Endothelial cell of umbilical vein (primary cell): ENCODE data around the gene CNEP1R1. TPM values are rescaled to one million over a fixed set of nuclear protein-coding genes. Genes with fewer than 3 reads are reported as not detected.

ENCODE experiments used
- BruUV-seq: library from RNA; stranded (reverse); fragments of 400-500 nt; replicated peaks from 2 replicates; lab custom pipeline; 2021; lab: Mats Ljungman, UMichigan
- CTCF ChIA-PET: fragments of 300-600, 350-600 bp; sonication (Branson Sonifier 250); formaldehyde crosslinking; loops from one replicate; lab custom pipeline; 2021; ENCODE audit warnings: antibody characterized with exemption, inconsistent platforms; lab: Charles Lee
- POLR2A ChIA-PET: fragments of 300-600, 350-600 bp; sonication (Branson Sonifier 250); formaldehyde crosslinking; loops from one replicate; lab custom pipeline; 2021; ENCODE audit warnings: antibody characterized with exemption, inconsistent platforms; lab: Charles Lee
- DNase-seq: peaks from one replicate; pipeline ENCODE4 v3.0.0-alpha.2; 2011; ENCODE audit warnings: low read depth, low spot score
- FAIRE-seq: peaks from 2 replicates; lab custom pipeline; 2011; peaks lifted over from hg19 to GRCh38; lab: Jason Lieb, UNC
- H2AFZ ChIP-seq: 2 replicates; pipeline ENCODE4 v1.6.0; 2012; ENCODE audit warnings: low read depth, low read length, control low read depth, inconsistent platforms
- H3K27ac ChIP-seq: 2 replicates; pipeline ENCODE4 v1.5.1; 2011; ENCODE audit warnings: low read depth, mild to moderate bottlenecking, control low read depth, low read length, moderate library complexity; ENCODE audit not compliant: insufficient read depth
- H3K27me3 ChIP-seq, 2 experiments: 2 replicates each; pipeline versions ENCODE4 v1.6.0 to v1.6.1; 2011; ENCODE audit warnings: low read length in 2 of 2, mixed read lengths in 1 of 2; ENCODE audit not compliant: control insufficient read depth in 2 of 2, insufficient read depth in 2 of 2
- H3K36me3 ChIP-seq, 2 experiments: 2 replicates in 1 of 2; 3 replicates in 1 of 2; pipeline ENCODE4 v1.5.1; 2011; ENCODE audit warnings: low read length in 2 of 2, mild to moderate bottlenecking in 1 of 2, moderate library complexity in 1 of 2; ENCODE audit not compliant: control insufficient read depth in 2 of 2, insufficient read depth in 2 of 2; ENCODE audit errors: extremely low read depth in 1 of 2
- H3K4me1 ChIP-seq: 3 replicates; pipeline ENCODE4 v1.5.1; 2011; ENCODE audit warnings: mild to moderate bottlenecking, low read length; ENCODE audit not compliant: control insufficient read depth, insufficient read depth; ENCODE audit errors: extremely low read depth
- H3K4me2 ChIP-seq: 2 replicates; pipeline ENCODE4 v1.6.1; 2011; ENCODE audit warnings: low read length, control low read depth, mixed read lengths; ENCODE audit not compliant: insufficient read depth
- H3K4me3 ChIP-seq, 3 experiments: fragments of 200-600 bp in 1 of 3; sonication (generic), shearing (Covaris generic) in 1 of 3; replicated peaks in 1 of 3; 2 replicates each; pipeline ENCODE4 v1.5.1; 2011 to 2016; ENCODE audit warnings: control low read depth in 3 of 3, low read length in 3 of 3, mild to moderate bottlenecking in 2 of 3, inconsistent platforms in 1 of 3, low read depth in 1 of 3, moderate library complexity in 1 of 3; ENCODE audit not compliant: insufficient read depth in 1 of 3
- H3K79me2 ChIP-seq: 2 replicates; pipeline ENCODE4 v1.6.0; 2012; ENCODE audit warnings: low read length, inconsistent platforms; ENCODE audit not compliant: control insufficient read depth, insufficient read depth
- H3K9ac ChIP-seq: replicated peaks from 2 replicates; pipeline ENCODE3; 2011; ENCODE audit warnings: low read length, control low read depth; ENCODE audit not compliant: insufficient read depth; ENCODE audit errors: extremely low read depth
- H3K9me1 ChIP-seq: replicated peaks from 3 replicates; pipeline ENCODE4 v1.6.0; 2011; ENCODE audit warnings: mild to moderate bottlenecking, low read length; ENCODE audit not compliant: control insufficient read depth, insufficient read depth; ENCODE audit errors: extremely low read depth
- H3K9me3 ChIP-seq: replicated peaks from 2 replicates; pipeline ENCODE4 v1.5.1; 2012; ENCODE audit warnings: low read length, inconsistent platforms; ENCODE audit not compliant: control insufficient read depth, insufficient read depth
- H4K20me1 ChIP-seq: replicated peaks from 2 replicates; pipeline ENCODE3; 2011; ENCODE audit warnings: mild to moderate bottlenecking, low read length; ENCODE audit not compliant: control insufficient read depth, insufficient read depth; ENCODE audit errors: extremely low read depth
- CTCF ChIP-seq, 2 donors: IDR thresholded peaks; 1 replicate in 1 of 2; 2 replicates in 1 of 2; pipeline ENCODE4 v1.5.1; 2011; ENCODE audit warnings: low read length in 2 of 2, mild to moderate bottlenecking in 2 of 2, moderate library complexity in 2 of 2, control low read depth in 1 of 2, inconsistent platforms in 1 of 2, low read depth in 1 of 2; ENCODE audit not compliant: insufficient read depth in 1 of 2; ENCODE audit errors: extremely low read depth in 1 of 2
- EZH2 ChIP-seq: IDR thresholded peaks from 2 replicates; pipeline ENCODE4 v1.6.1; 2012; ENCODE audit warnings: borderline replicate concordance, low read depth, mild to moderate bottlenecking, moderate library complexity, low read length, inconsistent platforms; ENCODE audit not compliant: severe bottlenecking
- FOS ChIP-seq: IDR thresholded peaks from 2 replicates; pipeline ENCODE4 v1.6.1; 2011; ENCODE audit warnings: mild to moderate bottlenecking, low read length, moderate library complexity, borderline replicate concordance; ENCODE audit not compliant: insufficient read depth
- GATA2 ChIP-seq: IDR thresholded peaks from 2 replicates; pipeline ENCODE4 v1.7.0; 2011; ENCODE audit warnings: low read depth, mild to moderate bottlenecking, moderate library complexity, mixed read lengths, low read length; ENCODE audit not compliant: insufficient read length, insufficient read depth
- JUN ChIP-seq: IDR thresholded peaks from 2 replicates; pipeline ENCODE4 v1.6.1; 2011; ENCODE audit warnings: borderline replicate concordance, low read depth; ENCODE audit not compliant: insufficient read length, insufficient read depth
- MYC ChIP-seq: IDR thresholded peaks from one replicate; pipeline ENCODE4 v1.6.1; 2011; ENCODE audit warnings: mild to moderate bottlenecking, low read depth, low read length
- POLR2A ChIP-seq: IDR thresholded peaks from 2 replicates; pipeline ENCODE4 v1.6.1; 2012; ENCODE audit warnings: low read depth, mild to moderate bottlenecking, control low read depth, low read length
- POLR2AphosphoS5 ChIP-seq: IDR thresholded peaks from 2 replicates; pipeline ENCODE4 v1.6.1; 2012; ENCODE audit warnings: low read depth, mild to moderate bottlenecking, control low read depth, low read length, moderate library complexity; ENCODE audit not compliant: insufficient read depth
- dilution Hi-C: fragments of 300-500 bp; cut with MboI; formaldehyde crosslinking; loops from one replicate; pipeline ENCODE4 v1.15.0; 2019; ENCODE audit warnings: low sequenced_read_pairs; ENCODE audit not compliant: extremely low pct_ligation_motif_present
- intact Hi-C: fragments of 100-400 bp; cut with micrococcal nuclease; formaldehyde crosslinking; loops from one replicate; pipeline ENCODE4 v1.10.0; 2022
- polyA plus RNA-seq, 4 experiments: library from polyadenylated mRNA; depleted of rRNA in 3 of 4; stranded (reverse) in 3 of 4; unstranded in 1 of 4; fragments of >200 nt; gene quantifications; 2 replicates each; pipeline versions ENCODE4 v1.2.1 to v1.2.3, GENCODE V29; 2011 to 2012; ENCODE audit warnings: missing spikeins in 1 of 4
- total RNA-seq: library from RNA; stranded (reverse); gene quantifications from 2 replicates; pipeline ENCODE4 v1.2.3, GENCODE V29; 2021
- TF ChIP-seq, protein P1 (sequence below): IDR thresholded peaks from 2 replicates; pipeline ENCODE4 v1.6.1; 2011; ENCODE audit not compliant: insufficient read depth, insufficient read length

Gene CNEP1R1
- total and polyA plus RNA-seq, 2 donors (not counting 3 experiments of a cell fraction or from before 2014, with no cell fraction given) = 15.3 to 23.2 TPM

- H3K4me2 ChIP-seq = no peak overlapping the region
- FAIRE-seq = no peak
- dilution Hi-C loops = no loop called here
Observed at GRCh38 chr16:50079397-50080140, 54.5 kb downstream of the CNEP1R1 start.

More at GRCh38 chr16:50079397-50080140, 54.5 kb downstream of the CNEP1R1 start:
- Histone ChIP-seq H3K27me3 (no peaks in the 10 kb centered on the region), H3K9me3 (no peaks in the 10 kb centered on the region), H2AFZ (no peak overlapping the region), H3K36me3 (peaks cover 0 to 7% of the 10 kb centered on the region in 2 experiments), H3K79me2 (peaks cover 9% of the 10 kb centered on the region), H3K27ac (no peak overlapping the region), H3K4me1 (peaks cover 7% of the 10 kb centered on the region), H3K9me1 (no peaks in the 10 kb centered on the region), H3K4me3 (no peak overlapping the region), H3K9ac (no peak overlapping the region), H4K20me1 (no peaks in the 10 kb centered on the region)
- TF ChIP-seq MYC (no peak), FOS (no peak), EZH2 (no peak), POLR2AphosphoS5 (no peak), POLR2A (no peak), CTCF (IDR thresholded peaks at IDR 0.05; ENCODE audit: extremely low read depth in 1 of 2, insufficient read depth in 1 of 2, low read depth in 1 of 2, low read length in 2 of 2) (no peak), JUN (no peak), GATA2 (no peak)
- TF ChIP-seq, protein P1, sequence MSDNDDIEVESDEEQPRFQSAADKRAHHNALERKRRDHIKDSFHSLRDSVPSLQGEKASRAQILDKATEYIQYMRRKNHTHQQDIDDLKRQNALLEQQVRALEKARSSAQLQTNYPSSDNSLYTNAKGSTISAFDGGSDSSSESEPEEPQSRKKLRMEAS = no peak
- intact Hi-C loops = no loop called here
- DNase-seq = no peak
- CTCF ChIA-PET = interaction anchor here (2.1 kb wide), 1 partner anchor 12 kb away, joined by 16 read pairs; no protein-coding TSS in a partner anchor
- POLR2A ChIA-PET = no interaction called here
- BruUV-seq = no TSS peak
